ENCODE measurements around the gene GRIK1.

The GRIK1 gene

GRCh38 chr21:29671728-29672127 is 268.1 kb downstream of the GRIK1 start:
- no peak for DNase-seq (ENCODE audit: low read depth)

- no peak for DNase-seq (ENCODE audit: low read depth)
These were observed 269.6 kb downstream of the GRIK1 start for GRCh38 chr21:29670228-29670627.

- no peak for DNase-seq (ENCODE audit: low read depth)
These were observed 270.4 kb downstream of the GRIK1 start for GRCh38 chr21:29669416-29669815.

- no peak for DNase-seq (ENCODE audit: low read depth)
These were observed 272.1 kb downstream of the GRIK1 start for GRCh38 chr21:29667651-29668050.

GRCh38 chr21:29664615-29665014 is 275.2 kb downstream of the GRIK1 start:
- no peak for DNase-seq (ENCODE audit: low read depth)

GRCh38 chr21:29661672-29662442 is 277.9 kb downstream of the GRIK1 start:
- DNase-seq (ENCODE audit: low read depth): no peak

GRCh38 chr21:29660047-29660720 is 279.6 kb downstream of the GRIK1 start:
- no peak for DNase-seq (ENCODE audit: low read depth)

GRCh38 chr21:29658934-29659203 is 280.9 kb downstream of the GRIK1 start:
- no peak for DNase-seq (ENCODE audit: low read depth)

- DNase-seq (ENCODE audit: low read depth): no peak
These were observed 281.4 kb downstream of the GRIK1 start for GRCh38 chr21:29658177-29658933.

GRCh38 chr21:29657240-29657989 is 282.4 kb downstream of the GRIK1 start:
- DNase-seq (ENCODE audit: low read depth): no peak

GRCh38 chr21:29656504-29657239 is 283.1 kb downstream of the GRIK1 start:
- no peak for DNase-seq (ENCODE audit: low read depth)

GRCh38 chr21:29655577-29655976 is 284.2 kb downstream of the GRIK1 start:
- DNase-seq (ENCODE audit: low read depth): no peak

- no peak for DNase-seq (ENCODE audit: low read depth)
These were observed 284.9 kb downstream of the GRIK1 start for GRCh38 chr21:29654855-29655254.

GRCh38 chr21:29654203-29654602 is 285.6 kb downstream of the GRIK1 start:
- no peak for DNase-seq (ENCODE audit: low read depth)

GRCh38 chr21:29650523-29651022 is 289.2 kb downstream of the GRIK1 start:
- no peak for DNase-seq (ENCODE audit: low read depth)

- DNase-seq (ENCODE audit: low read depth): no peak
These were observed 290.4 kb downstream of the GRIK1 start for GRCh38 chr21:29649406-29649814.

GRCh38 chr21:29648710-29649240 is 291.0 kb downstream of the GRIK1 start:
- DNase-seq (ENCODE audit: low read depth): no peak

- no peak for DNase-seq (ENCODE audit: low read depth)
These were observed 292.4 kb downstream of the GRIK1 start for GRCh38 chr21:29647353-29647781.

GRCh38 chr21:29645666-29646553 is 293.9 kb downstream of the GRIK1 start:
- no peak for DNase-seq (ENCODE audit: low read depth)

GRCh38 chr21:29643289-29643688 is 296.5 kb downstream of the GRIK1 start:
- DNase-seq (ENCODE audit: low read depth): no peak
